ENCODE data around the gene FRMD4A. TPM values are rescaled to one million over a fixed set of nuclear protein-coding genes. Genes with fewer than 3 reads are reported as not detected.
A peak's percentile ranks its signal among the peaks of the same experiment; 100 is the strongest.
"Not testable (repeated sequence)": the region's sequence is repeated elsewhere in the genome, so short reads cannot be mapped to it uniquely, and the experiment has no call there.

The FRMD4A gene
- total RNA-seq, 4 donors from 2014 or later: 4.4 to 7.1 (median 5.2) TPM

- peak; percentile 33 to 53 for ATAC-seq
- Histone ChIP-seq H3K4me1 (peaks cover 7 to 19% of the 10 kb centered on the region in 2 donors), H3K36me3 (no peaks in the 10 kb centered on the region), H3K9me3 (no peaks in the 10 kb centered on the region), H3K27me3 (no peaks in the 10 kb centered on the region), H3K27ac (peak overlapping the region; percentile 30 to 65 (median 54)), H3K4me3 (no peak overlapping the region)
- intact Hi-C loops (cut with DNase I; ENCODE audit: low total_unique reads): no loop called here
- in situ Hi-C loops (cut with MboI; ENCODE audit: low sequenced_read_pairs in 4 of 4): no loop called here
- no peak for DNase-seq
- TF ChIP-seq POLR2A (IDR thresholded peaks at IDR 0.05) (no peak), CTCF (IDR thresholded peaks at IDR 0.05 in 4 of 5, conservative IDR thresholded peaks at IDR 0.05 in 1 of 5) (no peak)
These were observed 499.0 kb downstream of the FRMD4A start for GRCh38 chr10:13831711-13832141.

GRCh38 chr10:13830385-13830784 is 500.3 kb downstream of the FRMD4A start:
- Histone ChIP-seq H3K27ac (no peak overlapping the region), H3K9me3 (no peaks in the 10 kb centered on the region), H3K27me3 (no peaks in the 10 kb centered on the region), H3K4me1 (peaks cover 7 to 19% of the 10 kb centered on the region in 2 donors), H3K36me3 (no peaks in the 10 kb centered on the region), H3K4me3 (no peak overlapping the region)
- intact Hi-C loops (cut with DNase I; ENCODE audit: low total_unique reads): no loop called here
- TF ChIP-seq CTCF (IDR thresholded peaks at IDR 0.05 in 4 of 5, conservative IDR thresholded peaks at IDR 0.05 in 1 of 5) (no peak), POLR2A (IDR thresholded peaks at IDR 0.05) (no peak)
- ATAC-seq (no peak), DNase-seq (no peak)
- in situ Hi-C loops (cut with MboI; ENCODE audit: low sequenced_read_pairs in 4 of 4): no loop called here

GRCh38 chr10:13829790-13830189 is 500.9 kb downstream of the FRMD4A start:
- H3K9me3 ChIP-seq: no peaks in the 10 kb centered on the region
- intact Hi-C loops (cut with DNase I; ENCODE audit: low total_unique reads): no loop called here
- TF ChIP-seq POLR2A (IDR thresholded peaks at IDR 0.05) (no peak), CTCF (IDR thresholded peaks at IDR 0.05 in 4 of 5, conservative IDR thresholded peaks at IDR 0.05 in 1 of 5) (no peak)
- H3K4me3 ChIP-seq: no peak overlapping the region
- H3K36me3 ChIP-seq: no peaks in the 10 kb centered on the region
- no peak for DNase-seq
- no peak for ATAC-seq
- no peak overlapping the region for H3K27ac ChIP-seq
- peaks cover 2 to 13% of the 10 kb centered on the region in 2 donors for H3K4me1 ChIP-seq
- H3K27me3 ChIP-seq: no peaks in the 10 kb centered on the region
- in situ Hi-C loops (cut with MboI; ENCODE audit: low sequenced_read_pairs in 4 of 4): no loop called here

- H3K36me3 ChIP-seq; ATAC-seq; H3K4me3 ChIP-seq; DNase-seq; H3K27ac ChIP-seq; intact Hi-C loops (cut with DNase I; ENCODE audit: low total_unique reads); H3K9me3 ChIP-seq; in situ Hi-C loops (cut with MboI; ENCODE audit: low sequenced_read_pairs in 4 of 4); H3K27me3 ChIP-seq: not testable (repeated sequence)
- peaks cover 0 to 14% of the 10 kb centered on the region in 2 donors for H3K4me1 ChIP-seq
These were observed 502.4 kb downstream of the FRMD4A start for GRCh38 chr10:13828284-13828683.

- intact Hi-C loops (cut with DNase I; ENCODE audit: low total_unique reads) (no loop called here), in situ Hi-C loops (cut with MboI; ENCODE audit: low sequenced_read_pairs in 4 of 4) (no loop called here)
- no peaks in the 10 kb centered on the region for H3K9me3 ChIP-seq
- DNase-seq (no peak), ATAC-seq (no peak)
- H3K4me1 ChIP-seq: peaks cover 0 to 18% of the 10 kb centered on the region in 2 donors
- peaks cover 0 to 3% (median 3%) of the 10 kb centered on the region in 3 donors for H3K27me3 ChIP-seq
- no peaks in the 10 kb centered on the region for H3K36me3 ChIP-seq
- H3K4me3 ChIP-seq: no peak overlapping the region
- TF ChIP-seq CTCF (IDR thresholded peaks at IDR 0.05 in 4 of 5, conservative IDR thresholded peaks at IDR 0.05 in 1 of 5) (no peak), POLR2A (IDR thresholded peaks at IDR 0.05) (no peak)
- no peak overlapping the region for H3K27ac ChIP-seq
These were observed 503.5 kb downstream of the FRMD4A start for GRCh38 chr10:13827076-13827797.
